ENCODE measurements around the gene BGN. TPM values are rescaled to one million over a fixed set of nuclear protein-coding genes. Genes with fewer than 3 reads are reported as not detected.

The BGN gene
- total and polyA plus RNA-seq, 2 experiments from 2014 or later = 0.87 to 1.8 TPM

- TF ChIP-seq CREB1 (CRISPR knock-in tag; IDR thresholded peaks at IDR 0.05; ENCODE audit: low read depth) = no peak
- TF ChIP-seq POLR2AphosphoS5 (IDR thresholded peaks at IDR 0.05; ENCODE audit: low read depth) = no peak
- no peak for TF ChIP-seq EZH2 (IDR thresholded peaks at IDR 0.05; ENCODE audit: low read depth, unreplicated experiment)
- no peak for TF ChIP-seq CTCF (conservative IDR thresholded peaks at IDR 0.05; ENCODE audit: low read depth in 2 of 2)
- no peak for TF ChIP-seq EZH2phosphoT487 (IDR thresholded peaks at IDR 0.05; ENCODE audit: unreplicated experiment)
- TF ChIP-seq, protein P1, sequence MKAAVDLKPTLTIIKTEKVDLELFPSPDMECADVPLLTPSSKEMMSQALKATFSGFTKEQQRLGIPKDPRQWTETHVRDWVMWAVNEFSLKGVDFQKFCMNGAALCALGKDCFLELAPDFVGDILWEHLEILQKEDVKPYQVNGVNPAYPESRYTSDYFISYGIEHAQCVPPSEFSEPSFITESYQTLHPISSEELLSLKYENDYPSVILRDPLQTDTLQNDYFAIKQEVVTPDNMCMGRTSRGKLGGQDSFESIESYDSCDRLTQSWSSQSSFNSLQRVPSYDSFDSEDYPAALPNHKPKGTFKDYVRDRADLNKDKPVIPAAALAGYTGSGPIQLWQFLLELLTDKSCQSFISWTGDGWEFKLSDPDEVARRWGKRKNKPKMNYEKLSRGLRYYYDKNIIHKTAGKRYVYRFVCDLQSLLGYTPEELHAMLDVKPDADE (IDR thresholded peaks at IDR 0.05) = no peak
- TF ChIP-seq, protein P2, sequence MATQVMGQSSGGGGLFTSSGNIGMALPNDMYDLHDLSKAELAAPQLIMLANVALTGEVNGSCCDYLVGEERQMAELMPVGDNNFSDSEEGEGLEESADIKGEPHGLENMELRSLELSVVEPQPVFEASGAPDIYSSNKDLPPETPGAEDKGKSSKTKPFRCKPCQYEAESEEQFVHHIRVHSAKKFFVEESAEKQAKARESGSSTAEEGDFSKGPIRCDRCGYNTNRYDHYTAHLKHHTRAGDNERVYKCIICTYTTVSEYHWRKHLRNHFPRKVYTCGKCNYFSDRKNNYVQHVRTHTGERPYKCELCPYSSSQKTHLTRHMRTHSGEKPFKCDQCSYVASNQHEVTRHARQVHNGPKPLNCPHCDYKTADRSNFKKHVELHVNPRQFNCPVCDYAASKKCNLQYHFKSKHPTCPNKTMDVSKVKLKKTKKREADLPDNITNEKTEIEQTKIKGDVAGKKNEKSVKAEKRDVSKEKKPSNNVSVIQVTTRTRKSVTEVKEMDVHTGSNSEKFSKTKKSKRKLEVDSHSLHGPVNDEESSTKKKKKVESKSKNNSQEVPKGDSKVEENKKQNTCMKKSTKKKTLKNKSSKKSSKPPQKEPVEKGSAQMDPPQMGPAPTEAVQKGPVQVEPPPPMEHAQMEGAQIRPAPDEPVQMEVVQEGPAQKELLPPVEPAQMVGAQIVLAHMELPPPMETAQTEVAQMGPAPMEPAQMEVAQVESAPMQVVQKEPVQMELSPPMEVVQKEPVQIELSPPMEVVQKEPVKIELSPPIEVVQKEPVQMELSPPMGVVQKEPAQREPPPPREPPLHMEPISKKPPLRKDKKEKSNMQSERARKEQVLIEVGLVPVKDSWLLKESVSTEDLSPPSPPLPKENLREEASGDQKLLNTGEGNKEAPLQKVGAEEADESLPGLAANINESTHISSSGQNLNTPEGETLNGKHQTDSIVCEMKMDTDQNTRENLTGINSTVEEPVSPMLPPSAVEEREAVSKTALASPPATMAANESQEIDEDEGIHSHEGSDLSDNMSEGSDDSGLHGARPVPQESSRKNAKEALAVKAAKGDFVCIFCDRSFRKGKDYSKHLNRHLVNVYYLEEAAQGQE (IDR thresholded peaks at IDR 0.05; ENCODE audit: unreplicated experiment) = no peak
Observed at GRCh38 chrX:153495903-153496589, 1.3 kb downstream of the BGN start (continued).

DNA sequence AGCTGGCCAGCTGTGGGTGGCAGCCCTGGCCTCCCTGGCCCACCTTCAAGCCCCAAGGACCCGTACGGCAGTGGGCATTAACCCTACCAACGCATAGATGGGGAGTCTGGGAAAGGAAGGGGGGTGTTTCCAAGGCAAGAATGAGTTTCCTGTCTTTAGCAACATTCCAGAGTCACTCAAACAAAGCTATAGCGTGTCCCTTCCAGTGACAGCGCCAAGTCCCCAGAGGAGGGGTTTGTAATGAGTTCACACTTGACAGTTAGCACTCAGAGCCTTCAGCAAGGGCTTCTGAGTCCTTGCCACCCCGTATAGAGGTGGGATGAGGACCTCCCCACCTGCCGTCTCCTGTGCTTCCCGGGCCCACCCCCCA is 1.8 kb downstream of the BGN start:
- H4K20me1 ChIP-seq (replicated peaks; ENCODE audit: insufficient read depth) = no peaks in the 10 kb centered on the region
- Mint-ChIP-seq H3K27me3 (ENCODE audit: insufficient read depth, low read depth, poor library complexity) (peaks cover 4% of the 10 kb centered on the region), H3K9me3 (no peaks in the 10 kb centered on the region), H3K27ac (no peak overlapping the region), H3K4me3 (no peak overlapping the region), H3K36me3 (ENCODE audit: low read depth) (no peaks in the 10 kb centered on the region), H3K4me1 (peaks cover 5% of the 10 kb centered on the region)
- no peak for DNase-seq (ENCODE audit: low spot score)
- ATAC-seq = no peak
- H2AFZ ChIP-seq = no peak overlapping the region
- no peak for TF ChIP-seq STAT1 (IDR thresholded peaks at IDR 0.05; ENCODE audit: unreplicated experiment)
- no peak for TF ChIP-seq ZNF331 (CRISPR knock-in tag; IDR thresholded peaks at IDR 0.05; ENCODE audit: low read depth)
- no peak for TF ChIP-seq CREB1 (CRISPR knock-in tag; IDR thresholded peaks at IDR 0.05; ENCODE audit: low read depth)
- TF ChIP-seq, protein P2 (IDR thresholded peaks at IDR 0.05; ENCODE audit: unreplicated experiment) = no peak
- no peak for TF ChIP-seq POLR2AphosphoS5 (IDR thresholded peaks at IDR 0.05; ENCODE audit: low read depth)
- no peaks in the 10 kb centered on the region for H3K27me3 ChIP-seq (ENCODE audit: insufficient read depth)
- no peaks in the 10 kb centered on the region for H3K79me2 ChIP-seq (replicated peaks; ENCODE audit: insufficient read depth)
- H3K36me3 ChIP-seq (ENCODE audit: insufficient read depth) = no peaks in the 10 kb centered on the region
- no peaks in the 10 kb centered on the region for H3K4me1 ChIP-seq (ENCODE audit: insufficient read depth)
- no peaks in the 10 kb centered on the region for H3K9me2 ChIP-seq (ENCODE audit: insufficient read depth)
- no peak overlapping the region for H3K4me3 ChIP-seq
- H3F3A ChIP-seq (replicated peaks; ENCODE audit: low read depth) = no peaks in the 10 kb centered on the region
- H3K4me2 ChIP-seq = no peak overlapping the region
- no peak overlapping the region for H3K27ac ChIP-seq (ENCODE audit: low read depth)

Data from GM23338 (cell line).